Measurements from ENCODE around the gene C18orf63. TPM values are rescaled to one million over a fixed set of nuclear protein-coding genes. Genes with fewer than 3 reads are reported as not detected.

C18orf63 gene
- total and polyA plus RNA-seq, 2 experiments from 2014 or later = not detected

DNA sequence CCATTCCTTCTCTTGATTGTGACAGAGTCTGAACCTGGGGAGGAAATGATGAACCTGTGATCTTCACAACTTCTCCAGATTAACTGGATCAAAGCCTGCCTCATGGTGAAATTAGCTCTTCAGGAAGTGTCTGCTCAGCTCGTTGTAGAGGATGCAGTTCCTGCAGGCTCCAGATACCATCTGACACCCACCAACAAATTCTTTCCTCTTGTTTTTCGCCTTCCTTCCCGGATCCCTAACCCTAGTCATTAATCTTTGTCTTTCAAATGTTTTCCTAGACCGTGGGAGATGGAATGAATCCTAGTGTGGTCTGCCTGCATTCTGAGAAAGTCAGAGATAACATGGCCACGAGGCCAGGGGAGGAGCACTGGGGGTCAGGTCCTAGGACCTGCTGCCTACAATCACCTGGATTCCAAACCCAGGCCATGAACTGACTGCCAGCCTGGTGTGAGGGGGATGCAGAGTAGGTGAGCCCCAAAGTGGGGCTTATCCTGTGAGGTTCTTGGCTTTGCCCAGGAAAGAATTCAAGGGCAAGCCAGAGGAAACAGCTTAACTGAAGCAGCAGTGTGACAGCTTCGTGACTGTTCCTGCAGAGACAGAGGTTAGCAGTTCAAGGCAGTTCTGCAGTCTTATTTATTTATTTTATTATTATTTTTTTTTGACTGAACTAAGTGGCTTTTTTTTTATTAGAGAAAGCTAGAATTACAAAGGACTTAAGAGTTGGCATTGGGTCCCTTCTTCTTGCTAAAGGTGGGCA lies 73.7 kb downstream of the C18orf63 start (continued):
- TF ChIP-seq, protein P1, sequence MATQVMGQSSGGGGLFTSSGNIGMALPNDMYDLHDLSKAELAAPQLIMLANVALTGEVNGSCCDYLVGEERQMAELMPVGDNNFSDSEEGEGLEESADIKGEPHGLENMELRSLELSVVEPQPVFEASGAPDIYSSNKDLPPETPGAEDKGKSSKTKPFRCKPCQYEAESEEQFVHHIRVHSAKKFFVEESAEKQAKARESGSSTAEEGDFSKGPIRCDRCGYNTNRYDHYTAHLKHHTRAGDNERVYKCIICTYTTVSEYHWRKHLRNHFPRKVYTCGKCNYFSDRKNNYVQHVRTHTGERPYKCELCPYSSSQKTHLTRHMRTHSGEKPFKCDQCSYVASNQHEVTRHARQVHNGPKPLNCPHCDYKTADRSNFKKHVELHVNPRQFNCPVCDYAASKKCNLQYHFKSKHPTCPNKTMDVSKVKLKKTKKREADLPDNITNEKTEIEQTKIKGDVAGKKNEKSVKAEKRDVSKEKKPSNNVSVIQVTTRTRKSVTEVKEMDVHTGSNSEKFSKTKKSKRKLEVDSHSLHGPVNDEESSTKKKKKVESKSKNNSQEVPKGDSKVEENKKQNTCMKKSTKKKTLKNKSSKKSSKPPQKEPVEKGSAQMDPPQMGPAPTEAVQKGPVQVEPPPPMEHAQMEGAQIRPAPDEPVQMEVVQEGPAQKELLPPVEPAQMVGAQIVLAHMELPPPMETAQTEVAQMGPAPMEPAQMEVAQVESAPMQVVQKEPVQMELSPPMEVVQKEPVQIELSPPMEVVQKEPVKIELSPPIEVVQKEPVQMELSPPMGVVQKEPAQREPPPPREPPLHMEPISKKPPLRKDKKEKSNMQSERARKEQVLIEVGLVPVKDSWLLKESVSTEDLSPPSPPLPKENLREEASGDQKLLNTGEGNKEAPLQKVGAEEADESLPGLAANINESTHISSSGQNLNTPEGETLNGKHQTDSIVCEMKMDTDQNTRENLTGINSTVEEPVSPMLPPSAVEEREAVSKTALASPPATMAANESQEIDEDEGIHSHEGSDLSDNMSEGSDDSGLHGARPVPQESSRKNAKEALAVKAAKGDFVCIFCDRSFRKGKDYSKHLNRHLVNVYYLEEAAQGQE (IDR thresholded peaks at IDR 0.05; ENCODE audit: unreplicated experiment) = no peak
- TF ChIP-seq ZNF331 (CRISPR knock-in tag; IDR thresholded peaks at IDR 0.05; ENCODE audit: low read depth) (no peak), POLR2AphosphoS5 (IDR thresholded peaks at IDR 0.05; ENCODE audit: low read depth) (no peak), EZH2phosphoT487 (IDR thresholded peaks at IDR 0.05; ENCODE audit: unreplicated experiment) (no peak)
- TF ChIP-seq, protein P2, sequence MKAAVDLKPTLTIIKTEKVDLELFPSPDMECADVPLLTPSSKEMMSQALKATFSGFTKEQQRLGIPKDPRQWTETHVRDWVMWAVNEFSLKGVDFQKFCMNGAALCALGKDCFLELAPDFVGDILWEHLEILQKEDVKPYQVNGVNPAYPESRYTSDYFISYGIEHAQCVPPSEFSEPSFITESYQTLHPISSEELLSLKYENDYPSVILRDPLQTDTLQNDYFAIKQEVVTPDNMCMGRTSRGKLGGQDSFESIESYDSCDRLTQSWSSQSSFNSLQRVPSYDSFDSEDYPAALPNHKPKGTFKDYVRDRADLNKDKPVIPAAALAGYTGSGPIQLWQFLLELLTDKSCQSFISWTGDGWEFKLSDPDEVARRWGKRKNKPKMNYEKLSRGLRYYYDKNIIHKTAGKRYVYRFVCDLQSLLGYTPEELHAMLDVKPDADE (IDR thresholded peaks at IDR 0.05) = no peak

GRCh38 chr18:74389991-74390390 lies 74.4 kb downstream of the C18orf63 start:
- DNase-seq (ENCODE audit: low spot score) (no peak), ATAC-seq (no peak)
- no peak overlapping the region for H3K27ac Mint-ChIP-seq
- no peaks in the 10 kb centered on the region for H3K36me3 ChIP-seq (ENCODE audit: insufficient read depth)
- no peaks in the 10 kb centered on the region for H3K9me2 ChIP-seq (ENCODE audit: insufficient read depth)
- no peak overlapping the region for H3K4me3 ChIP-seq
- no peak overlapping the region for H3K27ac ChIP-seq (ENCODE audit: low read depth)
- H3F3A ChIP-seq (replicated peaks; ENCODE audit: low read depth) = no peaks in the 10 kb centered on the region
- no peak overlapping the region for H3K4me2 ChIP-seq
- no peaks in the 10 kb centered on the region for H3K79me2 ChIP-seq (replicated peaks; ENCODE audit: insufficient read depth)
- H3K27me3 ChIP-seq (ENCODE audit: insufficient read depth) = no peaks in the 10 kb centered on the region
- no peaks in the 10 kb centered on the region for H3K36me3 Mint-ChIP-seq (ENCODE audit: low read depth)
- no peaks in the 10 kb centered on the region; the same call in 2 of the 3 replicates for H3K9me3 Mint-ChIP-seq
- H2AFZ ChIP-seq = no peak overlapping the region
- H3K4me1 Mint-ChIP-seq = no peaks in the 10 kb centered on the region
- no peak overlapping the region for H3K4me3 Mint-ChIP-seq
- peaks cover 7% of the 10 kb centered on the region for H3K27me3 Mint-ChIP-seq (ENCODE audit: insufficient read depth, low read depth, poor library complexity)
- no peaks in the 10 kb centered on the region for H3K4me1 ChIP-seq (ENCODE audit: insufficient read depth)
- no peaks in the 10 kb centered on the region for H4K20me1 ChIP-seq (replicated peaks; ENCODE audit: insufficient read depth)
- TF ChIP-seq, protein P1 (IDR thresholded peaks at IDR 0.05; ENCODE audit: unreplicated experiment) = no peak
- TF ChIP-seq NANOG (IDR thresholded peaks at IDR 0.05; ENCODE audit: borderline replicate concordance) (no peak), ZNF114 (CRISPR knock-in tag; IDR thresholded peaks at IDR 0.05) (no peak), CREB1 (CRISPR knock-in tag; IDR thresholded peaks at IDR 0.05; ENCODE audit: low read depth) (no peak), STAT1 (IDR thresholded peaks at IDR 0.05; ENCODE audit: unreplicated experiment) (no peak), EZH2phosphoT487 (IDR thresholded peaks at IDR 0.05; ENCODE audit: unreplicated experiment) (no peak)
- TF ChIP-seq, protein P3, sequence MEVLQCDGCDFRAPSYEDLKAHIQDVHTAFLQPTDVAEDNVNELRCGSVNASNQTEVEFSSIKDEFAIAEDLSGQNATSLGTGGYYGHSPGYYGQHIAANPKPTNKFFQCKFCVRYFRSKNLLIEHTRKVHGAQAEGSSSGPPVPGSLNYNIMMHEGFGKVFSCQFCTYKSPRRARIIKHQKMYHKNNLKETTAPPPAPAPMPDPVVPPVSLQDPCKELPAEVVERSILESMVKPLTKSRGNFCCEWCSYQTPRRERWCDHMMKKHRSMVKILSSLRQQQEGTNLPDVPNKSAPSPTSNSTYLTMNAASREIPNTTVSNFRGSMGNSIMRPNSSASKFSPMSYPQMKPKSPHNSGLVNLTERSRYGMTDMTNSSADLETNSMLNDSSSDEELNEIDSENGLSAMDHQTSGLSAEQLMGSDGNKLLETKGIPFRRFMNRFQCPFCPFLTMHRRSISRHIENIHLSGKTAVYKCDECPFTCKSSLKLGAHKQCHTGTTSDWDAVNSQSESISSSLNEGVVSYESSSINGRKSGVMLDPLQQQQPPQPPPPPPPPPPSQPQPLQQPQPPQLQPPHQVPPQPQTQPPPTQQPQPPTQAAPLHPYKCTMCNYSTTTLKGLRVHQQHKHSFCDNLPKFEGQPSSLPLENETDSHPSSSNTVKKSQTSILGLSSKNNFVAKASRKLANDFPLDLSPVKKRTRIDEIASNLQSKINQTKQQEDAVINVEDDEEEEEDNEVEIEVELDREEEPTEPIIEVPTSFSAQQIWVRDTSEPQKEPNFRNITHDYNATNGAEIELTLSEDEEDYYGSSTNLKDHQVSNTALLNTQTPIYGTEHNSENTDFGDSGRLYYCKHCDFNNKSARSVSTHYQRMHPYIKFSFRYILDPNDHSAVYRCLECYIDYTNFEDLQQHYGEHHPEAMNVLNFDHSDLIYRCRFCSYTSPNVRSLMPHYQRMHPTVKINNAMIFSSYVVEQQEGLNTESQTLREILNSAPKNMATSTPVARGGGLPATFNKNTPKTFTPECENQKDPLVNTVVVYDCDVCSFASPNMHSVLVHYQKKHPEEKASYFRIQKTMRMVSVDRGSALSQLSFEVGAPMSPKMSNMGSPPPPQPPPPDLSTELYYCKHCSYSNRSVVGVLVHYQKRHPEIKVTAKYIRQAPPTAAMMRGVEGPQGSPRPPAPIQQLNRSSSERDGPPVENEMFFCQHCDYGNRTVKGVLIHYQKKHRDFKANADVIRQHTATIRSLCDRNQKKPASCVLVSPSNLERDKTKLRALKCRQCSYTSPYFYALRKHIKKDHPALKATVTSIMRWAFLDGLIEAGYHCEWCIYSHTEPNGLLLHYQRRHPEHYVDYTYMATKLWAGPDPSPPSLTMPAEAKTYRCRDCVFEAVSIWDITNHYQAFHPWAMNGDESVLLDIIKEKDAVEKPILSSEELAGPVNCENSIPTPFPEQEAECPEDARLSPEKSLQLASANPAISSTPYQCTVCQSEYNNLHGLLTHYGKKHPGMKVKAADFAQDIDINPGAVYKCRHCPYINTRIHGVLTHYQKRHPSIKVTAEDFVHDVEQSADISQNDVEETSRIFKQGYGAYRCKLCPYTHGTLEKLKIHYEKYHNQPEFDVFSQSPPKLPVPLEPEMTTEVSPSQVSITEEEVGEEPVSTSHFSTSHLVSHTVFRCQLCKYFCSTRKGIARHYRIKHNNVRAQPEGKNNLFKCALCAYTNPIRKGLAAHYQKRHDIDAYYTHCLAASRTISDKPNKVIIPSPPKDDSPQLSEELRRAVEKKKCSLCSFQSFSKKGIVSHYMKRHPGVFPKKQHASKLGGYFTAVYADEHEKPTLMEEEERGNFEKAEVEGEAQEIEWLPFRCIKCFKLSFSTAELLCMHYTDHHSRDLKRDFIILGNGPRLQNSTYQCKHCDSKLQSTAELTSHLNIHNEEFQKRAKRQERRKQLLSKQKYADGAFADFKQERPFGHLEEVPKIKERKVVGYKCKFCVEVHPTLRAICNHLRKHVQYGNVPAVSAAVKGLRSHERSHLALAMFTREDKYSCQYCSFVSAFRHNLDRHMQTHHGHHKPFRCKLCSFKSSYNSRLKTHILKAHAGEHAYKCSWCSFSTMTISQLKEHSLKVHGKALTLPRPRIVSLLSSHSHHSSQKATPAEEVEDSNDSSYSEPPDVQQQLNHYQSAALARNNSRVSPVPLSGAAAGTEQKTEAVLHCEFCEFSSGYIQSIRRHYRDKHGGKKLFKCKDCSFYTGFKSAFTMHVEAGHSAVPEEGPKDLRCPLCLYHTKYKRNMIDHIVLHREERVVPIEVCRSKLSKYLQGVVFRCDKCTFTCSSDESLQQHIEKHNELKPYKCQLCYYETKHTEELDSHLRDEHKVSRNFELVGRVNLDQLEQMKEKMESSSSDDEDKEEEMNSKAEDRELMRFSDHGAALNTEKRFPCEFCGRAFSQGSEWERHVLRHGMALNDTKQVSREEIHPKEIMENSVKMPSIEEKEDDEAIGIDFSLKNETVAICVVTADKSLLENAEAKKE (CRISPR knock-in tag; IDR thresholded peaks at IDR 0.05) = no peak
